A549 (cell line): ENCODE results near the gene KLF9. TPM values are rescaled to one million over a fixed set of nuclear protein-coding genes. Genes with fewer than 3 reads are reported as not detected.
A peak's percentile ranks its signal among the peaks of the same experiment; 100 is the strongest.

Experiments used
- ATAC-seq, 2 experiments: fragments of 200-7000 bp in 1 of 2; fragments of >200 bp in 1 of 2; cut with Nextera tagmentation in 1 of 2; cut with Tn5 transposase in 1 of 2; 3 replicates each; pipeline versions ENCODE4 v1.8.0 to v1.9.1; 2018 to 2020; ENCODE audit warnings: mild to moderate bottlenecking in 1 of 2, moderate library complexity in 1 of 2
- CTCF ChIA-PET: fragments of 300-600 bp; sonication (Branson Sonifier 250); formaldehyde crosslinking; extraction: SDS; loops from one replicate; lab custom pipeline; 2021; ENCODE audit warnings: antibody characterized with exemption, inconsistent platforms; lab: Yijun Ruan, JAX
- POLR2A ChIA-PET: fragments of 350-600 bp; formaldehyde crosslinking; extraction: SDS; loops from one replicate; lab custom pipeline; 2021; ENCODE audit warnings: antibody characterized with exemption, inconsistent platforms; lab: Yijun Ruan, JAX
- DNase-seq, 2 experiments: peaks; one replicate each; pipeline versions ENCODE4 v3.0.0 to v3.0.0-alpha.2; 2011 to 2016; ENCODE audit warnings: low read depth in 1 of 2, low spot score in 1 of 2
- FAIRE-seq: peaks from 2 replicates; lab custom pipeline; 2011; peaks lifted over from hg19 to GRCh38; lab: Jason Lieb, UNC
- H3K27ac ChIP-seq, 2 experiments: fragments of >200 bp; sonication (Bioruptor Twin); formaldehyde crosslinking; 3 replicates each; pipeline ENCODE4 v1.5.1; 2016 to 2017
- H3K4me1 ChIP-seq: fragments of >200 bp; sonication (Bioruptor Twin); formaldehyde crosslinking; 3 replicates; pipeline ENCODE4 v1.6.1; 2016
- H3K4me2 ChIP-seq: fragments of >200 bp; sonication (Bioruptor Twin); formaldehyde crosslinking; 3 replicates; pipeline ENCODE4 v1.6.1; 2016
- H3K4me3 ChIP-seq: fragments of >200 bp; sonication (Bioruptor Twin); formaldehyde crosslinking; 3 replicates; pipeline ENCODE4 v1.5.1; 2016
- H3K9me3 ChIP-seq: fragments of >200 bp; sonication (Bioruptor Twin); formaldehyde crosslinking; 3 replicates; pipeline ENCODE4 v1.6.1; 2016
- ATOH8 ChIP-seq: fragments of 250-450 bp; sonication (Bioruptor Pico); IDR thresholded peaks from 2 replicates; pipeline ENCODE4 v1.5.0; 2020; ENCODE audit warnings: low read depth, mild to moderate bottlenecking, moderate library complexity
- CBX2 ChIP-seq: fragments of 200-600 bp; sonication (generic); IDR thresholded peaks from 2 replicates; pipeline ENCODE4 v1.6.1; 2016; ENCODE audit warnings: low read depth, mild to moderate bottlenecking, borderline replicate concordance
- CHD2 ChIP-seq: fragments of 150-350 bp; IDR thresholded peaks from 2 replicates; pipeline ENCODE4 v1.6.1; 2014; ENCODE audit warnings: low read length; ENCODE audit not compliant: partially characterized antibody
- EHF ChIP-seq: fragments of 250-450 bp; sonication (Bioruptor Pico); IDR thresholded peaks from 2 replicates; pipeline ENCODE4 v1.5.0; 2020; ENCODE audit warnings: mild to moderate bottlenecking
- EHMT2 ChIP-seq: fragments of 200-600 bp; sonication (generic); IDR thresholded peaks from 2 replicates; pipeline ENCODE4 v1.6.1; 2016; ENCODE audit warnings: antibody characterized with exemption, low read depth, mild to moderate bottlenecking, moderate library complexity
- FOSB ChIP-seq: fragments of 250-450 bp; sonication (Bioruptor Pico); IDR thresholded peaks from 2 replicates; pipeline ENCODE4 v1.5.0; 2020; ENCODE audit warnings: mild to moderate bottlenecking, moderate library complexity
- FOSL2 ChIP-seq, 2 experiments: fragments of 450-650 bp in 1 of 2; fragments of >200 bp in 1 of 2; sonication (Bioruptor Twin) in 1 of 2; formaldehyde crosslinking; IDR thresholded peaks; 2 replicates each; pipeline versions ENCODE4 v1.5.0 to v1.6.1; 2016 to 2020; ENCODE audit warnings: mild to moderate bottlenecking in 1 of 2, moderate library complexity in 1 of 2
- GATA3 ChIP-seq: IDR thresholded peaks from 2 replicates; pipeline ENCODE4 v1.6.1; 2012; ENCODE audit warnings: borderline replicate concordance
- JUN ChIP-seq, 2 experiments: fragments of >200 bp; sonication (Bioruptor Twin); formaldehyde crosslinking; IDR thresholded peaks; 2 replicates in 1 of 2; 3 replicates in 1 of 2; pipeline ENCODE4 v1.6.1; 2016 to 2017
- KDM5A ChIP-seq: fragments of 200-600 bp; sonication (generic); IDR thresholded peaks from 2 replicates; pipeline ENCODE4 v1.6.1; 2016; ENCODE audit warnings: antibody characterized with exemption, mild to moderate bottlenecking
- MAZ ChIP-seq: fragments of 150-350 bp; IDR thresholded peaks from 2 replicates; pipeline ENCODE4 v1.6.1; 2014; ENCODE audit warnings: antibody characterized with exemption, low read depth, low read length, borderline replicate concordance
- NPAS2 ChIP-seq: fragments of 250-450 bp; sonication (Bioruptor Pico); IDR thresholded peaks from 2 replicates; pipeline ENCODE4 v1.8.0; 2022; ENCODE audit warnings: mild to moderate bottlenecking, moderate library complexity, borderline replicate concordance
- PBX3 ChIP-seq: IDR thresholded peaks from 2 replicates; pipeline ENCODE4 v1.6.1; 2012
- POLR2A ChIP-seq: IDR thresholded peaks from 2 replicates; pipeline ENCODE4 v1.6.1; 2012; ENCODE audit warnings: mild to moderate bottlenecking, low read length
- POLR2AphosphoS2 ChIP-seq: conservative IDR thresholded peaks from 2 replicates; pipeline ENCODE4 v1.6.1; 2012; ENCODE audit warnings: low read length, improper control_type of control experiment, inconsistent platforms
- RAD21 ChIP-seq, 2 experiments: fragments of >200 bp in 1 of 2; sonication (Bioruptor Twin) in 1 of 2; formaldehyde crosslinking in 1 of 2; IDR thresholded peaks in 1 of 2; conservative IDR thresholded peaks in 1 of 2; 2 replicates in 1 of 2; 3 replicates in 1 of 2; pipeline ENCODE4 v1.6.1; 2012 to 2018; ENCODE audit warnings: inconsistent platforms in 1 of 2
- RARB ChIP-seq: fragments of 250-450 bp; sonication (Bioruptor Pico); IDR thresholded peaks from 2 replicates; pipeline ENCODE4 v1.8.0; 2021; ENCODE audit warnings: mild to moderate bottlenecking, moderate library complexity
- RNF2 ChIP-seq: fragments of 200-600 bp; sonication (generic); IDR thresholded peaks from 2 replicates; pipeline ENCODE4 v1.6.1; 2016; ENCODE audit warnings: low read depth, mild to moderate bottlenecking, antibody characterized with exemption, moderate library complexity, borderline replicate concordance
- SREBF2 ChIP-seq: fragments of 450-650 bp; IDR thresholded peaks from 2 replicates; pipeline ENCODE4 v1.6.1; 2014; ENCODE audit warnings: mild to moderate bottlenecking, moderate library complexity
- TFCP2L1 ChIP-seq: fragments of 250-450 bp; sonication (Bioruptor Pico); IDR thresholded peaks from 2 replicates; pipeline ENCODE4 v1.5.0; 2021; ENCODE audit warnings: mild to moderate bottlenecking
- TP53 ChIP-seq: fragments of 250-450 bp; sonication (Bioruptor Pico); IDR thresholded peaks from 2 replicates; pipeline ENCODE4 v1.5.0; 2021; ENCODE audit warnings: mild to moderate bottlenecking, moderate library complexity
- ZC3H11A ChIP-seq: fragments of 450-650 bp; IDR thresholded peaks from 2 replicates; pipeline ENCODE4 v1.6.1; 2014; ENCODE audit warnings: antibody characterized with exemption, mild to moderate bottlenecking
- ZSCAN20 ChIP-seq: fragments of 250-450 bp; sonication (Bioruptor Pico); IDR thresholded peaks from 2 replicates; pipeline ENCODE4 v1.8.0; 2022; ENCODE audit warnings: mild to moderate bottlenecking, moderate library complexity
- WGBS: methylation state at CpG from one replicate; pipeline ENCODE4 v1.1.6; 2017; ENCODE audit errors: missing lambda C conversion rate; 5-methylcytosine and 5-hydroxymethylcytosine counted together
- polyA plus RNA-seq, 4 experiments: library from polyadenylated mRNA; depleted of rRNA in 3 of 4; stranded (reverse); fragments of >200 nt; fragmentation: RNase III in 1 of 4; extraction: RNeasy Plus Mini Kit Qiagen cat#74134 plus additional on column Dnase treatment in 1 of 4; gene quantifications; 2 replicates in 3 of 4; 3 replicates in 1 of 4; pipeline ENCODE4 v1.2.3, GENCODE V29; 2011 to 2017
- TF ChIP-seq, protein P1 (sequence below): IDR thresholded peaks from 2 replicates; pipeline ENCODE4 v1.6.1; 2012
- TF ChIP-seq, protein P2 (sequence below): fragments of >200 bp; sonication (Bioruptor Twin); formaldehyde crosslinking; IDR thresholded peaks from 3 replicates; pipeline ENCODE4 v1.5.1; 2016

The KLF9 gene
- polyA plus RNA-seq, 2 of the 4 experiments (the other 2 are of a cell fraction): 0.76 to 3.9 TPM

DNA sequence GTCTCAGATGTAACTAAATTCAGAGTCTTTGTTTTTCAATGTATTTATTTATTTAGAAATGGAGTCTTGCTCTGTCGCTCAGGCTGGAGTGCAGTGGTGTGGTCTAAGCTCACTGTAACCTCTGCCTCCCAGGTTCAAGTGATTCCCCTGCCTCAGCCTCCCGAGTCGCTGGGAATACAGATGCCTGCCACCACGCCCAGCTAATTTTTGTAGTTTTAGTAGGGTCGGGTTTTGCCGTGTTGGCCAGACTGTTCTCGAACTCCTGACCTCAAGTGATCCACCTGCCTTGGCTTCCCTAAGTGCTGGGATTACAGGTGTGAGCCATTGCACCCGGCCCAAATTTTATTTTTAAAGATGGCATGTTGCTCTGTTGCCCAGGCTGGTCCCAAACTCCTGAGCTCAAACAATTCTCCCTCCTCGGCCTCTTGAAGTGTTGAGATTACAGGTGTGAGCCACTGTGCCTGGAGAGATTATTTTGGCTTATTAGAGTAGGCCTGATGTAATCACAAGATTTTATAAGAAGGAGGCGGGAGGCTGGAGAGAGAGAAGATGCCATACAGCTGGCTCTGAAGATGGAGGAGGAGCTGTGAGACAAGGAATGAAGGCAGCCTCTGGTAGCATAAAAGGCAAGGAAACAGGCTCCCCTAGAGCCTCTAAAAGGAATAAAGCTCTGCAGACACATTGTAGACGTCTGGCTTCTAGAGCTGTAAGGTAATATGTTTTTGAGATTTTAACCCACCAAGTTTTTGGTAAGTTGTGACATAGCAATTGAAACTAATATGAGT, 12.9 kb upstream of the KLF9 start:
- ChIA-PET CTCF (interaction anchor here (0.6 to 1.4 kb wide), 2 partner anchors 9 to 20 kb away, joined by 3 to 4 read pairs; no protein-coding TSS in a partner anchor), POLR2A (interaction anchor here (1.1 kb wide), 1 partner anchor 8 kb away, joined by 4 read pairs; no protein-coding TSS in a partner anchor)
- Histone ChIP-seq H3K4me1 (peaks cover 3% of the 10 kb centered on the region), H3K4me3 (no peak overlapping the region), H3K4me2 (no peak overlapping the region), H3K27ac (peak overlapping the region in 1 of 2 experiments; percentile 2; a peak in 2 of 6 replicates), H3K9me3 (peaks cover 4% of the 10 kb centered on the region; the same call in 1 of the 3 replicates)
- DNase-seq (no peak), ATAC-seq (peak; percentile 66 to 71; a peak in 5 of 6 replicates), FAIRE-seq (no peak)
- 84% methylated on average over 11 of the region's 11 CpGs for WGBS
- TF ChIP-seq ZC3H11A (no peak), NPAS2 (CRISPR knock-in tag) (no peak), ZSCAN20 (CRISPR knock-in tag) (no peak), CBX2 (no peak)

GRCh38 chr9:70425192-70425591, 10.7 kb upstream of the KLF9 start:
- 68% methylated on average over 8 of the region's 8 CpGs for WGBS
- ATAC-seq (no peak), FAIRE-seq (no peak), DNase-seq (no peak)
- ChIA-PET CTCF (interaction anchor here (1.0 to 2.3 kb wide), 6 partner anchors 9 to 177 kb away, joined by 3 to 9 read pairs (median 4); no protein-coding TSS in a partner anchor), POLR2A (no interaction called here)
- Histone ChIP-seq H3K4me2 (no peak overlapping the region), H3K27ac (no peak overlapping the region; a peak in 1 of 6 replicates)
- TF ChIP-seq, protein P1, sequence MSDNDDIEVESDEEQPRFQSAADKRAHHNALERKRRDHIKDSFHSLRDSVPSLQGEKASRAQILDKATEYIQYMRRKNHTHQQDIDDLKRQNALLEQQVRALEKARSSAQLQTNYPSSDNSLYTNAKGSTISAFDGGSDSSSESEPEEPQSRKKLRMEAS: no peak
- TF ChIP-seq MAZ (no peak), ZSCAN20 (CRISPR knock-in tag) (no peak), TFCP2L1 (no peak), PBX3 (no peak)
- TF ChIP-seq, all 56 proteins: peak for 0
- peaks cover 18% of the 10 kb centered on the region for H3K4me1 ChIP-seq
- H3K9me3 ChIP-seq: no peaks in the 10 kb centered on the region
- H3K4me3 ChIP-seq: no peak overlapping the region

- DNase-seq: no peak
- TF ChIP-seq CHD2: no peak
- no peak for TF ChIP-seq RNF2
- TF ChIP-seq RARB (CRISPR knock-in tag): no peak
- TF ChIP-seq, protein P2, sequence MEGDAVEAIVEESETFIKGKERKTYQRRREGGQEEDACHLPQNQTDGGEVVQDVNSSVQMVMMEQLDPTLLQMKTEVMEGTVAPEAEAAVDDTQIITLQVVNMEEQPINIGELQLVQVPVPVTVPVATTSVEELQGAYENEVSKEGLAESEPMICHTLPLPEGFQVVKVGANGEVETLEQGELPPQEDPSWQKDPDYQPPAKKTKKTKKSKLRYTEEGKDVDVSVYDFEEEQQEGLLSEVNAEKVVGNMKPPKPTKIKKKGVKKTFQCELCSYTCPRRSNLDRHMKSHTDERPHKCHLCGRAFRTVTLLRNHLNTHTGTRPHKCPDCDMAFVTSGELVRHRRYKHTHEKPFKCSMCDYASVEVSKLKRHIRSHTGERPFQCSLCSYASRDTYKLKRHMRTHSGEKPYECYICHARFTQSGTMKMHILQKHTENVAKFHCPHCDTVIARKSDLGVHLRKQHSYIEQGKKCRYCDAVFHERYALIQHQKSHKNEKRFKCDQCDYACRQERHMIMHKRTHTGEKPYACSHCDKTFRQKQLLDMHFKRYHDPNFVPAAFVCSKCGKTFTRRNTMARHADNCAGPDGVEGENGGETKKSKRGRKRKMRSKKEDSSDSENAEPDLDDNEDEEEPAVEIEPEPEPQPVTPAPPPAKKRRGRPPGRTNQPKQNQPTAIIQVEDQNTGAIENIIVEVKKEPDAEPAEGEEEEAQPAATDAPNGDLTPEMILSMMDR: no peak
- TF ChIP-seq JUN (IDR thresholded peaks at IDR 0.05): no peak
- TF ChIP-seq FOSL2 (IDR thresholded peaks at IDR 0.05): no peak
- TF ChIP-seq FOSL2 (CRISPR knock-in tag; IDR thresholded peaks at IDR 0.05): no peak
- TF ChIP-seq GATA3: no peak
- no peak for TF ChIP-seq EHMT2
- no peak for TF ChIP-seq POLR2AphosphoS2
- no peak for TF ChIP-seq EHF (CRISPR knock-in tag)
- no peak for TF ChIP-seq RAD21 (conservative IDR thresholded peaks at IDR 0.05 in 1 of 2, IDR thresholded peaks at IDR 0.05 in 1 of 2)
- no peak for TF ChIP-seq ATOH8
- no peak for TF ChIP-seq FOSB
- no peak for TF ChIP-seq KDM5A
- no peak for TF ChIP-seq SREBF2
- TF ChIP-seq POLR2A: no peak
- no peak for TF ChIP-seq TP53 (CRISPR knock-in tag)
- no peak for ATAC-seq
- Histone ChIP-seq H3K4me2 (peak overlapping the region; percentile 98; the same call in 1 of the 3 replicates), H3K4me1 (peaks cover 22% of the 10 kb centered on the region), H3K9me3 (no peaks in the 10 kb centered on the region), H3K4me3 (no peak overlapping the region), H3K27ac (peak overlapping the region; percentile 98 to 99; a peak in 4 of 6 replicates)
- ChIA-PET POLR2A (no interaction called here), CTCF (interaction anchor here (0.6 to 3.4 kb wide), 2 partner anchors 62 to 371 kb away, joined by 4 to 25 read pairs; no protein-coding TSS in a partner anchor)
- no peak for FAIRE-seq
- 86% methylated on average over 6 of the region's 6 CpGs for WGBS
These were observed 8.1 kb upstream of the KLF9 start for GRCh38 chr9:70422371-70423043.
